ENCODE measurements around the gene P4HA1.
"Not testable (repeated sequence)": the region's sequence is repeated elsewhere in the genome, so short reads cannot be mapped to it uniquely, and the experiment has no call there.

Gene P4HA1

GRCh38 chr10:73096449-73097304 lies at the start of gene P4HA1:
Gene P4HA1 (minus strand): TSS chr10:73096866. CDS start chr10:73074883, 21,983 bp downstream.
- peak; percentile 96 for DNase-seq (ENCODE audit: low read depth)

- no peak for DNase-seq (ENCODE audit: low read depth)
These were observed 44.9 kb upstream of the P4HA1 start for GRCh38 chr10:73141603-73142002.

GRCh38 chr10:73139251-73139650 lies 42.6 kb upstream of the P4HA1 start:
- DNase-seq (ENCODE audit: low read depth): no peak

GRCh38 chr10:73136627-73137026 lies 40.0 kb upstream of the P4HA1 start:
- DNase-seq (ENCODE audit: low read depth): no peak

GRCh38 chr10:73134727-73135126 lies 38.1 kb upstream of the P4HA1 start:
- DNase-seq (ENCODE audit: low read depth): no peak

GRCh38 chr10:73131913-73132686 lies 35.4 kb upstream of the P4HA1 start:
- DNase-seq (ENCODE audit: low read depth): no peak

GRCh38 chr10:73131301-73131700 lies 34.6 kb upstream of the P4HA1 start:
- no peak for DNase-seq (ENCODE audit: low read depth)

GRCh38 chr10:73126343-73126742 lies 29.7 kb upstream of the P4HA1 start:
- DNase-seq (ENCODE audit: low read depth): no peak

- DNase-seq (ENCODE audit: low read depth): no peak
These were observed 23.3 kb upstream of the P4HA1 start for GRCh38 chr10:73119952-73120351.

- no peak for DNase-seq (ENCODE audit: low read depth)
These were observed 22.8 kb upstream of the P4HA1 start for GRCh38 chr10:73119457-73119856.

- DNase-seq (ENCODE audit: low read depth): no peak
These were observed 21.5 kb upstream of the P4HA1 start for GRCh38 chr10:73117976-73118743.

GRCh38 chr10:73116017-73116416 lies 19.4 kb upstream of the P4HA1 start:
- DNase-seq (ENCODE audit: low read depth): no peak

- DNase-seq (ENCODE audit: low read depth): no peak
These were observed 16.9 kb upstream of the P4HA1 start for GRCh38 chr10:73113551-73113950.

- not testable (repeated sequence) for DNase-seq (ENCODE audit: low read depth)
These were observed 15.4 kb upstream of the P4HA1 start for GRCh38 chr10:73112032-73112431.

- DNase-seq (ENCODE audit: low read depth): peak; percentile 15
These were observed 13.7 kb upstream of the P4HA1 start, which contains the start of gene NUDT13 for GRCh38 chr10:73110345-73110849. Gene NUDT13 (plus strand): TSS chr10:73110455. CDS start chr10:73114366, 3,911 bp downstream.

GRCh38 chr10:73109248-73109652 lies 12.6 kb upstream of the P4HA1 start:
- DNase-seq (ENCODE audit: low read depth): not testable (repeated sequence)

GRCh38 chr10:73106301-73106700 lies 9.6 kb upstream of the P4HA1 start:
- DNase-seq (ENCODE audit: low read depth): no peak

GRCh38 chr10:73099141-73099540 lies 2.5 kb upstream of the P4HA1 start:
- no peak for DNase-seq (ENCODE audit: low read depth)

GRCh38 chr10:73097305-73097670 lies 622 bp upstream of the P4HA1 start:
- DNase-seq (ENCODE audit: low read depth): no peak

GRCh38 chr10:73096041-73096448 lies 621 bp downstream of the P4HA1 start:
- peak; percentile 55 for DNase-seq (ENCODE audit: low read depth)

- no peak for DNase-seq (ENCODE audit: low read depth)
These were observed 1.1 kb downstream of the P4HA1 start for GRCh38 chr10:73095481-73096021.

GRCh38 chr10:73094986-73095480 lies 1.6 kb downstream of the P4HA1 start:
- no peak for DNase-seq (ENCODE audit: low read depth)
